GM21529 (cell line): ENCODE results near the gene PLVAP.

Experiments
- ATAC-seq: cut with Tn5 transposase; IDR thresholded peaks from one replicate; pipeline ENCODE4 v1.9.1; 2021; ENCODE audit not compliant: unreplicated experiment

The PLVAP gene, protein sequence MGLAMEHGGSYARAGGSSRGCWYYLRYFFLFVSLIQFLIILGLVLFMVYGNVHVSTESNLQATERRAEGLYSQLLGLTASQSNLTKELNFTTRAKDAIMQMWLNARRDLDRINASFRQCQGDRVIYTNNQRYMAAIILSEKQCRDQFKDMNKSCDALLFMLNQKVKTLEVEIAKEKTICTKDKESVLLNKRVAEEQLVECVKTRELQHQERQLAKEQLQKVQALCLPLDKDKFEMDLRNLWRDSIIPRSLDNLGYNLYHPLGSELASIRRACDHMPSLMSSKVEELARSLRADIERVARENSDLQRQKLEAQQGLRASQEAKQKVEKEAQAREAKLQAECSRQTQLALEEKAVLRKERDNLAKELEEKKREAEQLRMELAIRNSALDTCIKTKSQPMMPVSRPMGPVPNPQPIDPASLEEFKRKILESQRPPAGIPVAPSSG

DNA sequence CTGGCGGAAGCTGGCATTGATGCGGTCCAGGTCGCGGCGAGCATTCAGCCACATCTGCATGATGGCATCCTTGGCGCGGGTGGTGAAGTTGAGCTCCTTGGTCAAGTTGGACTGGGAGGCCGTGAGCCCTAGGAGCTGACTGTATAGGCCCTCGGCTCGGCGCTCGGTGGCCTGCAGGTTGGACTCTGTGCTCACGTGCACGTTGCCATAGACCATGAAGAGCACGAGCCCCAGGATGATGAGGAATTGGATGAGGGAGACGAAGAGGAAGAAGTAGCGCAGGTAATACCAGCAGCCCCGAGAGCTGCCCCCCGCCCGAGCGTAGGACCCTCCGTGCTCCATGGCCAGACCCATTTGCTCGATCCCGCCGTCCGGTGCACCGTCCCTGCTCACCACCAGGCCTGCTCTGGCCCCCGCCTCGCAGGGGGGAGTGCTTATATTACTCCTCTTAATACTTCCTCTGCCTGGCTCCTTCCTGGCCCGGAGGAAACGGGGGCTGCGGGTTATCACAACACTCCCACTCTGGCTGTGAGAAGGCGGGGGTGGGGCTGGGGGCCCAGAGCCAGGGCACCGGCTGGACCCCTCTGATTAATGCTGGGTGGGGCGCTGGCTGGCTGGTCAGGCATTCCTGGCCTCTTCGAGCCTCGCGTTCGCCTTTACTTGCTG is at the start of gene PLVAP:
Gene PLVAP (minus strand): TSS at position 408 of the 666 bp plus-strand sequence. CDS start 54 bp downstream, at position 354.
- ATAC-seq: no peak

DNA sequence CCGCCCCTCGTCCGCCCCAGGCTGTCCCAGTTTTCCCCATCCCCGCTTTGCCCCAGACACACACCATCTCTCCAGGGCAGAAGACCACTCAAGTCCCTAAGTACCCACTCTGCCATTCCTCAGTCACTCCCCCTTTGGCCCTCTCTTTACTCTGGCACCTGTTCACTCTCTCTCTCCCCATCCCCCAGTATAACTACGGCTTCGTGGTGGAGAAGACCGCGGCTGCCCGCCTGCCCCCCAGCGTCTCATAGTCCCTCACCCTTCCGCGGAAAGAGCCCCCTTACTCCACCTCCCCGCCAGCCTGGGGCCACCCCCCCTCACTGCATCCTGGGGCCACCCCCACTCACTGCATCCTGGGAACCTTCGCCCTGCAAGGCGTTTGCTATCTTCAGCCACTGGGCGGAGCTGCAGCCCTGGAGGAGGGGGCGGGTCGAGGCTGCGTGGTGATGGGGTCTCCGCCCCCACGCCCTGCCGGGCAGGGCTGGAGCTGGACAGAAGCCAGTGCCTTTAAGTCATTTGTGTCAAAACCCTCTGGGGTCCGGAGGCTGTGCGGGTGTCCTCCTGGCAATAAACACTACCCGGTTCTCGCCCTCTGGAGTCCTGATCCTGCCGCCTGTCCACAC is 47.7 kb upstream of the PLVAP start:
- ATAC-seq: no peak

DNA sequence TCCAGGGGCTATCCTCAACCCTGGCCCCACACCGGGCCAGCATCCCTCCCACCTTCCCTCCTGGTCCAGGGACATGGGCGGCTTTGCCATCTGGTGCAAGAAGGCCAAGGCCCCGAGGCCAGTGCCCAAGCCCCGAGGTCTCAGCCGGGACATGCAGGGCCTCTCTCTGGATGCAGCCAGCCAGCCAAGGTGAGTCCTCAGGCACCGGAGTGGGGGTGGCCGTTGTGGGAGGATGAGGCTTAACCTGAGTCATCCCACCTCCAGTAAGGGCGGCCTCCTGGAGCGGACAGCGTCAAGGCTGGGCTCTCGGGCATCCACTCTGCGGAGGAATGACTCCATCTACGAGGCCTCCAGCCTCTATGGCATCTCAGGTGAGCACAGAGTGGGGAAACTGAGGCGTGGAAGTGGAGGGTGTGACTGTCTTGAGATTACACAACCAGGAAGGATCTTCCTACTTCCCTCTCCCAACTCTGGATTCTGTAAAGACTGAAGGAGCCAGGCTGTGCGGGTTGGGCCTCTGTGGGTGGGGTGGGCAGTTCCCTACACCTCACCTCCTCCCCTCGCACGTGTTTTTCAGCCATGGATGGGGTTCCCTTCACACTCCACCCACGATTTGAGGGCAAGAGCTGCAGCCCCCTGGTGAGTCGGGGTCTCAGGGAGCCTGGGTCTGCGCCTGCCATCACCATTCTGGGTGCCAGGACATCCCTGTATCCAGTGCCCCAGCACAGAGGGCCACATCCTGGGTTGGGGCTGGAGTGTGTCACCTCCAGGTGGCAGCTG is 46.5 kb upstream of the PLVAP start:
- ATAC-seq: no peak

DNA sequence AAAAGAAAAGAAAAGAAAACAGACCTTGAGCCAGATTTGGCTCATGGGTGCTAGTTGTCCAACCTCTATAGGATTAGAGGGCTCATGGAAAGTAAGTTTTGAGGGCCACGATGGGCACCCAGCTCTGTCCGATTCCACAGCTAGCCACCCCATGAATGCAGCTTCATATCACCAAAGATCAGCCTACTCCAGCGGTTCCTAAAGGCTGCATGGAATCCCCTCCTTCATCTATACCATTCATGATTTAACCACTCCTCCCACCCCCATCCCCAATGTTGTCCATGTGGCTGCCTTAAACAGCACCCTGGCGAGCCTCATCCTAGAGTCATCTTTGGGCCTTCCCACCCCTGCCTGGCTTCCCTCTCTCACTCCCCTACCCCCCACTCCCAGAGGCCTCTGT is 44.8 kb upstream of the PLVAP start:
- ATAC-seq: no peak

DNA sequence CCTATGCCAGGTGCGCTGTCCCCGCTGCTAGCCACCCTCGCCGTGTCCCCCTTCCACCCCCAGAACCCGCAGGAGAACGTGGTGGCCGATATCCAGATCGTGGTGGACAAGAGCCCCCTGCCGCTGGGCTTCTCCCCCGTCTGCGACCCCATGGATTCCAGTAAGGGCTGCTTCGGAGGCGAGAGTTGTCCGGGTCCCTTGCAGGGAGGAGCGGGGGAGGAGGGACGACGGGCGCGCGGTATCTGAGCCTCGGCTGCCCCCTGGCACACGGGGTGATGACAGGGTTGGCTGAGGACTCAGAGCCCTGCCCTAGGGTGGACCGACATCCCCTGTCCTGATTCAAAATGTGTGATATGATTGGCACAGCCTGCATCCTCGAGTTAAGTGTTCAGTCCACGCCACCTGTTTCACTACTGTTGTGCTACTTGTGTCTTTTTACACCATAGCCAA is 43.4 kb upstream of the PLVAP start:
- no peak for ATAC-seq

DNA sequence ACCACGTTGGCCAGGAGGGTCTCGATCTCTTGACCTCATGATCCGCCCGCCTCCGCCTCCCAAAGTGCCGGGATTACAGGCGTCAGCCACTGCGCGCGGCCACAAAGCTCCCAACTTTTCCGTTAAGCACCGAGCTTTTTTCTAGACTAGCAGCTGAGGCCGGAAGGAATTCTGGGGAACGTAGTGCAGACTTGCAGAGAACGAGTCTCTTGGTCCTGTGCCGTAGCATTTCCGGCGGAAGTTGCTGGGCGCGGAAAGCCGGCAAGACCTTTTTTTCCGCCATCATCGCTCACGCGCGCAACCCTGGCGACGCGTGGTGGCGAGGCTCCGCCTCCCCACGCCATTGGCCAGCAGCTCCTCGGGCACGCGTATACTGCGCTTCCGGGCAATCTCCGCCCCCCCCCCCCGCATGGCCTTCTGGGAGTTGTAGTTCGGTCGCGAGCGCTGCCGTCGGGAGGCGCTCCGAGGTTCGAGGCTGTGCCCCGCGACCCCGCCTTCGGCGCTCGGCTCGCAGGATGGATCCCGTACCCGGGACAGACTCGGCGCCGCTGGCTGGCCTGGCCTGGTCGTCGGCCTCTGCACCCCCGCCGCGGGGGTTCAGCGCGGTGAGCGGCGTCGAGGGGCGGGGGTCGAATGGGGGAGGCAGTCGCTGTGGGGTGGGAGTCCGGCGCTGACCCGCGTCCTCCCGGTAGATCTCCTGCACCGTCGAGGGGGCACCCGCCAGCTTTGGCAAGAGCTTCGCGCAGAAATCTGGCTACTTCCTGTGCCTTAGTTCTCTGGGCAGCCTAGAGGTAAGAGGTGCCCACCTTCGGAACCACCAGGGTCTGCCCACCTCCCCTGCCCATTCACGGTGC is 42.7 kb upstream of the PLVAP start, which contains the start of gene MVB12A:
Gene MVB12A (plus strand): TSS at position 427 of the 854 bp plus-strand sequence. CDS start 89 bp downstream, at position 516.
- ATAC-seq: peak; percentile 84

DNA sequence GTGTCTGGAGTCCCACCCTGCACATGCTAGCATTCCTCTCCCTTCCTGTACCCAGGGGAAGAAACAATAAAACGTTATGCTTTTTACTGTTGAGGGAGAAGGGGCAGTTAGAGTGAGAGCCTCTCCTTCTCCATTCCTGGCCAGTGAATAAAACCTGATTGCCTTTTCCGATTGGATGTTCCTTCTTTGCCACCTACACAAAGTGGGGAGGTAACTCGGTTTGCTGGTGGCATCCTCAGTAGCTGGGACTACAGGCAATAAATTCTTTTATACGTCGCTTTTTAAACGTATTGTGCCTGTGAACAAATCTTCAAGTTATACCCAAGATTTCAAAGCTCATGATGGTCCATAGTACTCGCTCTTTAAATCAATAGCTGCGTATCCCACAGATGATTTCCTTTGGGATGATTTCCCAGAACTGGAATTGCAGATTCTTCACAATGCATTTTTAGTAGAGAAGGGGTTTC is 42.0 kb upstream of the PLVAP start:
- no peak for ATAC-seq

DNA sequence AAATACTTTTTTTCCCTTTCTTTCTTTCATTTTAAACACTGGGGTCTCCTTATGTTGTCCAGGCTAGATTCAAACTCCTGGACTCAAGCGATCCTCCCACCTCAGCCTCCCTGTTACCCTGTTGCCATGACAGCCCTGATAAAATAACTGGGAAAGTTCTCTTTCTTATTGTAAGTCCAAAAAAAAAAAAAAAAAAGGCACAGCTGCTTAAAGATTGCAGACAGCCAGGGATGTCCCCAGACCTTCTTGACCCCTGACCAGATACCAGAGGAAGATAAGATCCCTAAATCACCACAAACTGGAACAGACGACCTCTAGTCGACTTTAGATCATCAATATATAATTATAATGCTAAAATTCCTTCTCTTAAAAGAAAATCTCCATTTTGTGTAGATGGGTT is 41.6 kb upstream of the PLVAP start:
- no peak for ATAC-seq

DNA sequence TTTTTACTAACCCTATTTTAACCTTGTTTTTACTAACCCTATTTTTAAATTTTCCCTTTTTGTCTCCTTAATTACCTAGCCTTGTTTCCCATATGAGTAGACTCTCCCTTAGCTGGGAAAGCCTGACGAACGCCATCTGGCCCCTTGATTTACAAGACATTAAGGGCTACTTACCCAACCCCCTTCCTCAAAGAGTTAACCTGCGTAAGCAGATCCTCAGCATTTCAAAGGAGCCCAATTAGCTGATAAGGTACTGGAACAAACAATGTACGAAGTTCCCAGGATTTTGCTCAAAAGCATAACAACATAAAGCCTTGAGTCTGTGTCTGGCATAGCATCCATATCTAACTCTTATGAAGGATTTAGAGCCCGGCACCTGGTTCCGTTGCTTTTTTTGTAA is 38.0 kb upstream of the PLVAP start:
- ATAC-seq: no peak

DNA sequence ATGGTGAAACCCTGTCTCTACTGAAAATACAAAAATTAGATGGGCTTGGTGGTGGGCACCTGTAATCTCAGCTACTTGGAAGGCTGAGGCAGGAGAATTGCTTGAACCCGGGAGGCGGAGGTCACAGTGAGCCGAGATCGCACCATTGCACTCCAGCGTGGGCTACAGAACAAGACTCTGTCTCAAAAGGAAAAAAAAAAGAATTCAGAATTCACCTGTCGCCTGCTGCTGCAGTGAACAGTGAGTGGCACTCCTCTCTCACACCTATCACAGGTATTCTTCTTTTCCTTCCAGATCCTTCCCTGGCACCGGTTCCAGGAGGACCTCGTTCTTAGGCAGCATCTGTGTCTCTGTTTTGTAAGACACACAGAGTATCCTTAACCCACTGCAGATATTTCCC is 37.0 kb upstream of the PLVAP start:
- no peak for ATAC-seq

DNA sequence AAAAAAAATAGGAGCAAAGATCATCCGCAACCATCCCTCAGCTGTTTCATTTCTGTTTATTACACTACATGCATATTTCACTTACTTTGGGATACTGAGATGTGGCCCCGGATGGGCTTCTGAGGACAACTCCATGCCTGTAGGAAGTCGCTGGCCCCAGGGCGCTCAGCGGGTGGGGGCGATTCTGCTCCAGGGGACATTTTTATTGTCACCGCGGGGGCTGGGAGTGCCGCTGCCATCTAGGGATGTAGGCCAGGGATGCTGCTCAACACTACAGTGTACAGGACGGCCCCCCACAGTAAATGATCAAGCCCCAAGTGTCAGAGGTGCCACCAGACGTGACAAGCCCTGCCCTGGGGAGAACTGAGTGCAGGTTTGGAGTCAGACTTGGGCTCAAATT is 34.7 kb upstream of the PLVAP start:
- no peak for ATAC-seq

DNA sequence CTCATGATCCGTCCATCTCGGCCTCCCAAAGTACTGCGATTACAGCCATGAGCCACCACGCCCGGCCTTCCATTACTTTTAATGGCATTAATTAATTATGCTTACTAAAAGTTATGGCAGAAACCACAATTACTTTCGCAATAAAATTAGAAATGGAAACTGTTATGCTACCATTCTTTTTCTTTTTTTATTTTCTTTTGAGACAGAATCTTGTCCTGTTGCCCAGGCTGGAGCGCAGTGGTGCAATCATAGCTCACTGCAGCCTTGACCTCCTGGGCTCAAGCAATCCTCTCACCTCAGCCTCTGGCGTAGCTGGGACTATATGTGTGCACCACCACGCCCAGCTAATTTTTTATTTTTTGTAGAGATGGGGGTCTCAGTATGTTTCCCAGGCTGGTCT is 32.8 kb upstream of the PLVAP start:
- ATAC-seq: no peak

DNA sequence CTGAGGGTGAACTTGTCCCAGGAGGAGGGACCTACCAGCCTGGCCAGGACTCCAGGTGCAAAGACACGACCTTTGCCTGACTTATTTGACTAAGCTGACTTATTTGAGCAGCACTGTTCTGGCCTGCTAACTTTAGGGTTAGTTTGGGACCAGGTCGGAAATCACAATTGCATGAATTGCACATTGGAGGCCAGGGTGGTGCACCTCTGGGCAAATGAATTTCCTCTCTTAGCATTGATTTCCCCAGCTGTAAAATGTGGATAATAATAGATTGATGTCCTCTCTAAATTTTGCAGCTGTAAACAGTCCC is 29.7 kb upstream of the PLVAP start:
- no peak for ATAC-seq

DNA sequence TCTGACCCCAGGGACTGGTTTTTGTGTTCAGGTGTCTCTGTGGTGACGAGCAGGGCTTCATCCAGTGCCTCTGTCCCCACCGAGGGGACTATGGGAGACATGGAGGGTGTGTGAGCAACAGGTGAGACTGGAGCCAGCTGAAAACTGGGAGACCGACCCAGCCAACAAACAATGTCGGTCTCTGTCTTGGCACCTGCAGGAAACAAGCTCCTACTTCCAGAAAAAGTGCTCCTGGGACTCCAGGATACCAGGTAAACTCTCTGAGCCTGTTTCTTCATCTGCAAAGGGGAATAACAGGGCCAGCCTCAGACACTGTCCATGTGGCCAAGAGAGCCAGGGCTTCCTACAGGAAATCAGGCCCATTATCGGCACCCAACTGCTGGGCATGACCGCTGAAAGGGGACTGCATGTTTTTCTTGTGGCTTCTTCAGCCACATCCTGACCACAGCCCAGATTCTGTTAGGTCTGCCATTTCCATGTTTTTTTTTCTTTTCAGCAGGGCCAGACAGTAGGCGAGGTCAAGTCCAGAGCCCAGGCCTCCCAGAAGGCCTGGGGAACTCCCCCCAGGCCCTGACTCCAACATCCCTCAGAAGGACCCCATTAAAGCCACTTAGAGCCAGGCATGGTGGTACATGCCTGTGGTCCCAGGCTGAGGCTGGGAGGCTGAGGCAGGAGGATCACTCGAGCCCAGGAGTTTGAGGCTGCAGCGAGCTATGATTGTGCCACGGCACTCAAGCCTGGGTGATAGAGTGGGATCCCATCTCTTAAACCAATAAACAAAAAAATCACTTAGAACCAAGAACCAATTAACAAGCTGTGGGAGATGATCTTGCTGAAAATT is 29.1 kb upstream of the PLVAP start:
- ATAC-seq: peak; percentile 24

DNA sequence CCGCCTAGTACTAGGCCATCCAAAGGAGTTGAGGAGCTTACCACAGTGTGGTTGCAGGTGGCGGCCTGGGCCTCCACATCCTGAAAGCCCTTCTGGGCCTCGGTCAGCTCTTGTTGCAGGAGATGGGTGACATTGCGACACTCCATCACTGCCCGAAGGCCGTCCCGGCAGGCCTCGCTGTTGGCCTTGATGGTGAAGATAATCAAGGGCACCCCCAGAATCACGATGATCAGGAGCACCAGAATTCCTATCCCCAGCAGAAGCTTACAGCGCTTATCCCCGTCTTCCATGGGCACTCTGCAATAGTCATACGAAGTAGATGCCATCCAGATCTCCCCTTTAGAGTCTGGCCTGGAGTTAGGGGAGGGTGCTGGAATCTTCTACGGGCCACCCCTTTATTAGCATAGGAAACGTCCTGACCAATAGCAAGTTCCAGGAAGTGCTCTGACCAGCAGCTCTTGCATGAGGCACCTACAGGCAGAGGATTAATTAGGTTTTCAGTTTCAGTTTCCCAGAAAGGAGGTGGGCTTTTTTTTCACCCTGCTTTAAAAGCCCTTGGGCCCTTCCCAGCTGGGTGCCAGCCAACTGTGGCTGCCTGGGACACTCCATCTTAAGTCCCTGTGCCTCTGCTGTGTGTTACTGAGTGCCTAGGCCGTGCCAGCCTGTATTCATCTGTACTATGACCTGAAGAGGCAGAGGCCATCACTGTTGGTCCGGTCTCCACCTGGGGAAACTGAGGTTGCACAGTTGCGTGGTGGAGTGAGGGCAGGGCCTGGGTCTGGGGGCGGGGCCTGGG is 28.3 kb upstream of the PLVAP start, which contains the start of gene BST2:
Gene BST2 (minus strand): TSS at position 381 of the 796 bp plus-strand sequence. CDS start 55 bp downstream, at position 326.
- peak; percentile 74 for ATAC-seq

DNA sequence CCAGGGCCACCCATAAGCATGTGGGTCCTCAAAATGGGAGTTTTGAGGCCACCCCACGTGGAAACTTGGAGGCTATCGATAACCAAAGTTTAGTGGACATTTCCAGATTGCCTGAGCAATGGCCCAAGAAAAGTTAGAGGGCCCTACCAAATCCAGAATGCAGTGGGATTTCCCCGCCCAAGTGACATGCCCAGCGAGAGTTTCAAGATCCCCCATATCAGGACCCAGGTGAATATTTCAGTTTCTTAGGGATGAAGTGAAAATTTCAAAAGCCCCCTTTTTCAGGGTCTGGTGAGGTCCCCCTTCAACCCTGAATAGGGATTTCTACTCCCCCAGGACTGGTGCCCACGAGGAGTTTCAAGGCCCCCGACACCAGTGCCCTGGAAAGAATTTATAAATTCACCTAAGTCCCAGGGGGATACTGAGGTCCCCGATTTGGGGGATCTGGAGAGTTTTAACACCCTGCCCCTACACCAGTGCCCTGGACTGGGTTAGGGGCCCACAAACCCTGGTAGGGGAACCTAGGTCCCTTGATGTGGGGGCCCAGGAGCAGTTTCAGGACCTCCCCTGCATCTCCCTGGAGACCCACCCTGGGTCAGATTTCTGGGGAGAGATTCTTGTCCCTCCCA is 27.6 kb upstream of the PLVAP start:
- no peak for ATAC-seq

DNA sequence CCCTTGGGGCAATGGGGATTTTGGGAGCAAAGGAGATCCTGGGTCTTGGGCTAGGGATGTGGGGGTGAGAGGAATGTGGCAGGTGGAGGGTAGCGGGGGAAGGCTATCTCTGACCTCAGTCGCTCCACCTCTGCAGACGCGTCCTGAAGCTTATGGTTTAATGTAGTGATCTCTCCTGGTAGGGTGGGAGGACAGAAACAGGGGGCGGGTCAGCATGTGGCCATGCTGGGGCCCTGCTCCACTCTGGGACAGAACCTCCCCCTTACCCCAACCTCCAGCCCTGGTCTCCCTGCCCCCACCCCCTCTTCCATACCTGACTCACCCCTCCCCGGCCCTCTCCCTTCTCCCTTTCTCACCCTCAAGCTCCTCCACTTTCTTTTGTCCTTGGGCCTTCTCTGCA is 26.9 kb upstream of the PLVAP start:
- ATAC-seq: no peak
